GM21786 (cell line): ENCODE results near the gene GMDS.
A peak's percentile ranks its signal among the peaks of the same experiment; 100 is the strongest.

Experiments used
- ATAC-seq: cut with Tn5 transposase; IDR thresholded peaks from one replicate; pipeline ENCODE4 v1.9.1; 2021; ENCODE audit not compliant: unreplicated experiment

Gene GMDS

DNA sequence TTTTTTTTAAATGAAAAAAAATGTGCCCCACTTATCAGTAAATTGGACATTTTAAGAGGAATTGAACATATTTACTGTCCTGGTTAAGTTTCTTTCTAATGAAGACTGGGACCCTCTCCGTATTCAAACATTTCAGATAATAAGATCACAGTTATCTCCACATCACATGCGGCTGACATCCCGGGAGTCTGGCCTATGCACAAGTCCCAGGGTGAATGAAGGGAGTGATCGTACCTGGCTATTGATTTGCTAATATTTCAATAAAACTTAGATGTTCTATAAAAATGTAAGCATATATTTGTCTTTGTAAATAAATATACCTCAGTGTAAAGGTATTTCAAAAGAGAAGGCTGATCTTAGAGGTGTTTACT lies 577.6 kb downstream of the GMDS start:
- ATAC-seq = no peak

DNA sequence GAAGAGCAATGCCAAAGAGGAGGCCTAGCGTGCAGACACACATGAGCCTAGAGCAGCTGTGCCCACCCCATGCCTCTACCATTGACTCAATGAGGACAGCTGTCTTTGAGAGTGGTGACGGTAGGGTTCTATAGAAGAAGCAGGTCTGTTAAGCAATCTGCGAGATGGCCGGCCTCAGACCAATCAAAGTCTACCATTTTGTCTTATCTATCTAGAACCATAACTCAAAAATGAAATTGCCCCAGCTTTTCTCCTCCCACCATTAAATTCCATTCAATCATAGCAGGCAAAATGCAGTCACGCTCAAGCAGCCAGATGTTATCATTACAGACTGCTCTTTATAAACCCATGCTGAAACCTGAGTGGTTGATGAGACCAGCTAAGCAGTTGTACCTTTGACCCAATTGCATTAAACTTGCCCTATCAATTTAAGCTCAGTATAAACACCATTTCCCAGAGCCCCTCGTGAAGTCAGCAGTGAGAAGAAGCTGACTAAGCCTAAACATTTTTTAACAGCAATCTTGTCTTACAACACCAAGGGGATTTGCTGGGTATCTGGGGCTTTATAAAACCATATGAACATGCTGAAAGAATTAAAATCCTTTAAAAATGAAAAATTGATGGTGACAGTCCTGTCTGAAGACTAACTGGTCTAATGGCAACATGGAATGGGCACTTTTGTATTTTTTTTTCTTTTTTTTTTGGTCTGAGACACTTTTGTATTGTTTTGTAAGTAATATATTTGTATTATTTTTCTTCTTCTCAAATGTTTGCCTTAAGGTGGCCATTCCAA lies 578.2 kb downstream of the GMDS start:
- no peak for ATAC-seq

DNA sequence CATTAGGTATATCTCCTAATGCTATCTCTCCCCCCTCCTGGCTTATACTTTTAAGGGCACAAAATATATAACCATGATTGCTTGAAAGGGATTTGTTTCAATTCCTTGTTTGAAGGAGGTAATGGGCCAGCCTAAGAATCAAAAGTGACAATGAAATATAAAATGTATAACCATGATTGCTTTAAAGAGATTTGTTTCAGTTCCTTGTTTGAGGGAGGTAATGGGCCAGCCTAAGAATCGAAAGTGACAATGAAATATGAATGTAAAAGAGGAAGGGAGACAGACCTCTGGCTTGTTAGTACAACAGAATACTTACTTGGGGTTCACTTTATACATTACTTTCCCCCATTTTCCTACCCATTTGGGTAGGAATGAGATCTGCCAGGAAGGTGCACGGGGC lies 580.2 kb downstream of the GMDS start:
- ATAC-seq = peak; percentile 98

DNA sequence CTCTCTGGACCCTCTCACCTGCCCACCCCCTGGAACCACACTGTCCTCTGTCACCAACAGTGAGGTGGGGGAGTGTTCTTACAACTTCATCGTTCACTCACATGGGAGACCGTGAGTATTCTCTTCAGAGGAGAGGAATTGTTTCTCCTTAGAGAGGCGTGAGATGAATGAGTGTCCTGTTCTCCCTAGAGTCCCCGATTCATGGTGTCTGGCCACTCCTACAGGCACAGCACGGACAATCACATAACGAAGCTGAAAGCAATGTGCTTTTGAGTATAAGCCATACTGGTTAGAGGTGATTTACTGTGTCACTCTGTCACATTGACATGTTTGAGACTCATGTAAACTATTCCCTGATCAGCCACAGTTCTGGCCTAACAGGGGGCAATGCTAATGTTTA lies 581.1 kb downstream of the GMDS start:
- no peak for ATAC-seq

DNA sequence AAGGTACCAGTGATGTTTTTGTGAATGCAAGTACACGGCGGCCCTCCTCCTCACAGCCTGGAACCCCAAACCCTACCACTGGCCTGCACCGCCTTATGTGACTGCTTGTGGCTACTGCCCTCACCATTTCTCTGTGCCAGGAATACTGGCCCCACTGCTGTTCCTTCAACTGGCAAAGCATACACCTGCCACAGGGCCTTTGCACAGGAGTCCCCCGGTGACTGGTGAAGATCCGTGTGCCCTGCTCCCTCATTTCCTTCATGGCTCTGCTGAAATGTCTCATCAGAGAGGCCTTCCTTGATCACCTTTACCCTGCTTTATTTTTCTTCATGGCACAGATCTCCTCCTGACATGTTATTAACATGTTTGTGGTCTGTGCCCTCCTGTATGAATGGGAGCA lies 581.9 kb downstream of the GMDS start:
- ATAC-seq = no peak

DNA sequence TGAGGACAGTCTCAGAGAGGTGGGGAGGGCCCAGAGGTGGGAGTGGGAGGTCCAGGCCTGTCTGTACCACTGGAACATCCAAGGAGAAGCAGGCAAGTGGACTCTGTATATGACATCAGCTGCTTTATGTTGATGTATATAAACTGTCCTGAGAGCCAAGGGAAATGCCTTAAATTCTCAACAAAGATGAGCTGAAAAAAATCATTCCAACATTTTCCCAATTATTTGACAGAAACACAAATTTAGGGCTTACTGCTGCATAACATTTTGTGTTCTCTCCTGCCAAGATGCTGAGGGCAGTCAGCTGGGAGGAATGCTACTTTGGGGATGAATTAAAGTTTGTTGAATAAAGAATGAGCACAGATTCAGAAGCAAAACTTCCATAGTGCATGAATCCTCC lies 582.9 kb downstream of the GMDS start:
- ATAC-seq = no peak

GRCh38 chr6:1659816-1660215 lies 585.6 kb downstream of the GMDS start:
- ATAC-seq = no peak

- ATAC-seq = no peak
These were observed 587.0 kb downstream of the GMDS start for GRCh38 chr6:1658212-1659005.

- ATAC-seq = no peak
These were observed 587.6 kb downstream of the GMDS start for GRCh38 chr6:1657771-1658165.

- ATAC-seq = no peak
These were observed 588.2 kb downstream of the GMDS start for GRCh38 chr6:1657116-1657770.

DNA sequence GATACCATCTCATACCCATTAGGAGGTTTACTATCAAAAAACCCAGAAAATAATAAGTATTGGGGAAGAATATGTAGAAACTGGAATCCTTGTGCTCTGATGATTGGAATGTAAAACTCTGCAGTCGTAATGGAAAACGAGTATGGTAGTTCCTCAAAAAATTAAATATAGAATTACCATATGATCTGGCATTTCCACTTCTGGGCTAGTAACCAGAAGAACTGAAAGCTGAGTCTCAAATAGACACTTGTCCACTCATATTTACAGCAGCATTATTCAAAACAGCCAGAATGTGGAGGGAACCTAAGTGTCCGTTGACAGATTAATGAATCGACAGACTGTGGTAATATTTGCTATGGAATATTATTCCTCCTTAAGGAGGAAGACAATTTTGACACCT lies 591.4 kb downstream of the GMDS start:
- no peak for ATAC-seq

DNA sequence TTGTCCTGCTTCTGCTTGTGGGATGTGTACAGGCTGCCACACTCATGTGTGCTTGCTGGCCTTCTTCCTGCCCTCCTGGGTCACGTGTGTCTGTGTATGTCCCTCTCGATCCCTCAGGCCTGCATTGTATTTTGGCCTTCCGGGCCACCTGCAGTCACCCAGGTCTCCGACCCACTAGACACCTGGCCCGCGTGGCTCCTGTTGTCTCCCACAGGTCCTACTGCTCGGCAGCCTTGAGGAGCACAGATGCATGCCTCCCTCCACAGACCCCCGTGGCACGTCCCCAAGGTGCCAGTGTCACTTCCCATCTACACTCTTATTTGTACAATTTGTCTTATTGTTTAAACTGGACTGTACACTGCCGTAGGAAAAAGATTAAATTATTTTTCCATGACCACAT lies 592.6 kb downstream of the GMDS start:
- no peak for ATAC-seq

- no peak for ATAC-seq
These were observed 594.0 kb downstream of the GMDS start for GRCh38 chr6:1651362-1651761.

- ATAC-seq = no peak
These were observed 599.8 kb downstream of the GMDS start for GRCh38 chr6:1645466-1646185.

DNA sequence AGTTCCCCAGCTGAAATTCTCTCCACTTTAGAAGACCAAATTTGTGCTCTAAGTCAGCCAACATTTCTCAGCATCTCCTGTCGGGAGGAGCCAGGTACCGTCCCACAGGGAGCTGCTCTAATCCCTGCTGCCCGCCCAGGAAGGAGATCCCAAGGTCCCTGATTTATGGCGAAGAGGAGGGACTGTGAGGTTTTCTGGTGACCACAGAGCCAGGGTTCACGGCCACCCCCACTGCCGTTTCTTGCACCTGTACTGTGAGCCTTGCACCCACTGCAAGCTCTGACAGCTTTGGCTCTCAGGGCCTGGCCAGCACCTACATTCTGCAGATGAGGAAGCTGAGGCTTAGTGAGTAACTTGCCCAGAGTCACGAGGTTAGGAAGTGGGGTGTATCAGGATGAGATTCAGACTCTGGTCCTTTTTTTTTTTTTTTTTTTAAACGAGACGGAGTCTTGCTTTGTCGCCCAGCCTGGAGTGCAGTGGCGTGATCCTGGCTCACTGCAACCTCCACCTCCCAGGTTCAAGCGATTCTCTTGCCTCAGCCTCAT lies 600.8 kb downstream of the GMDS start:
- no peak for ATAC-seq

- ATAC-seq = no peak
These were observed 601.5 kb downstream of the GMDS start for GRCh38 chr6:1643830-1644445.

DNA sequence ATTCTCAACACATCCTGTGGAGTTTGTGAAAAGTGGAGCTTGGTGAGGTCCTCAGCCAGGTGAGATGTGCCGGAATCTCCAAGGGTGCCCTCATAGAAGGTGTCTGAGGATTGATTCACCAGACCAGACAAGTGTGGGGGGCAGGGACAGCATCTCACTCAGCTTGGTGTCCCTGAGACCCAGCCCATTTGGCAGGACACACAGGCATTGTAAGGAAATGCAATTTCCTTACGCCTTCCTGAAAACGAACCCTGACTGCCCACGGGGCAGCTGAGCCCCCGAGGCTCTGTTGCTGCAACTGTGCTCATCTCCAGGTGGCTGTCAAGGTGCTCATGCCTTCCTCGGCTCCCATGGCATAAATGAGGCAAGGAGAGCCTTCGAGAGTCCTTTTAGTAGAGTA lies 602.3 kb downstream of the GMDS start:
- ATAC-seq = no peak

- no peak for ATAC-seq
These were observed 604.0 kb downstream of the GMDS start for GRCh38 chr6:1641343-1641885.

- ATAC-seq = no peak
These were observed 604.9 kb downstream of the GMDS start for GRCh38 chr6:1640476-1640875.

DNA sequence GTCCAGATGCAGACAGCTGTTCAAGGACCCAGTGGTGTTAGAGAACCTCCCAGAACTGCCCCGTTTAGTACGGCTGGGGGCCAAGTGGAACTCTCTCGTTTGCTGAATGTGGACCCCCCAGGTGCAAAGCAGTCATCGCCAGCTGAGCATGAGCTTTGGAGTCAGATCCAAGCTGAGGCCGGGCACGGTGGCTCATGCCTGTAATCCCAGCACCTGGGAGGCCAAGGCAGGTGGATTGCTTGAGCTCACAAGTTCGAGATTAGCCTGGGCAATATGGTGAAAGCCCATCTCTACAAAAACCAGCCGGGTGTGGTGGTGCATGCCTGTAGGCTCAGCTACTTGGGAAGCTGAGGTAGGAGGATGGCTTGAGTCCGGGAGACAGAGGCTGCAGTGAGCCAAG lies 606.0 kb downstream of the GMDS start:
- no peak for ATAC-seq
